H1 (cell line): Measurements from ENCODE around the gene ACRBP. TPM values are rescaled to one million over a fixed set of nuclear protein-coding genes. Genes with fewer than 3 reads are reported as not detected.

Source experiments
- ATF3 ChIP-seq: IDR thresholded peaks from 2 replicates; pipeline ENCODE4 v1.6.1; 2011; ENCODE audit warnings: low read depth, mild to moderate bottlenecking, low read length; ENCODE audit not compliant: insufficient read depth
- CHD2 ChIP-seq: IDR thresholded peaks from 2 replicates; pipeline ENCODE4 v1.6.1; 2012; ENCODE audit warnings: low read length, improper control_type of control experiment
- EP300 ChIP-seq, 2 experiments: IDR thresholded peaks; 1 replicate in 1 of 2; 2 replicates in 1 of 2; pipeline ENCODE4 v1.6.1; 2011 to 2012; ENCODE audit warnings: low read depth in 2 of 2, low read length in 2 of 2, mild to moderate bottlenecking in 2 of 2, borderline replicate concordance in 1 of 2, inconsistent platforms in 1 of 2, moderate library complexity in 1 of 2
- HDAC2 ChIP-seq, 2 experiments: fragments of 300-600 bp in 1 of 2; sonication (generic) in 1 of 2; IDR thresholded peaks; 2 replicates each; pipeline ENCODE4 v1.6.1; 2011 to 2012; ENCODE audit warnings: low read depth in 2 of 2, low read length in 2 of 2, mild to moderate bottlenecking in 2 of 2, moderate library complexity in 2 of 2, borderline replicate concordance in 1 of 2, inconsistent platforms in 1 of 2
- RAD21 ChIP-seq, 2 experiments: IDR thresholded peaks in 1 of 2; conservative IDR thresholded peaks in 1 of 2; 2 replicates each; pipeline ENCODE4 v1.6.1; 2011; ENCODE audit warnings: low read depth in 2 of 2, low read length in 2 of 2, improper control_type of control experiment in 1 of 2, inconsistent platforms in 1 of 2, mild to moderate bottlenecking in 1 of 2, moderate library complexity in 1 of 2
- RXRA ChIP-seq: IDR thresholded peaks from 2 replicates; pipeline ENCODE4 v1.6.1; 2011; ENCODE audit warnings: low read depth, mild to moderate bottlenecking, low read length, moderate library complexity; ENCODE audit not compliant: insufficient read depth
- SP4 ChIP-seq: IDR thresholded peaks from 2 replicates; pipeline ENCODE4 v1.6.1; 2012; ENCODE audit warnings: low read length, inconsistent platforms
- polyA plus RNA-seq, 7 experiments: library from polyadenylated mRNA; depleted of rRNA in 3 of 7; stranded (reverse) in 5 of 7; unstranded in 2 of 7; fragments of >200 nt in 5 of 7; fragments of 200-250 nt in 2 of 7; gene quantifications; 1 replicate in 5 of 7; 2 replicates in 1 of 7; 4 replicates in 1 of 7; pipeline versions ENCODE4 v1.2.1 to v1.2.3, GENCODE V29; 2011 to 2013; ENCODE audit warnings: missing spikeins in 2 of 7, mixed read lengths in 2 of 7
- total RNA-seq: library from RNA; stranded (reverse); fragmentation: NEBNext Ultra II Directional; extraction: Animal tissue kit (Norgen Biotek cat#: 25700); gene quantifications from 2 replicates; pipeline ENCODE4 v1.2.1, GENCODE V29; 2021

The ACRBP gene
- total and polyA plus RNA-seq, 2 of the 8 experiments (the other 6 are each of a cell fraction or from before 2014, with no cell fraction given) = 0.80 to 5.2 TPM

- TF ChIP-seq RAD21 (IDR thresholded peaks at IDR 0.05 in 1 of 2, conservative IDR thresholded peaks at IDR 0.05 in 1 of 2; ENCODE audit: low read depth in 2 of 2, low read length in 2 of 2) = no peak
- TF ChIP-seq HDAC2 (IDR thresholded peaks at IDR 0.05; ENCODE audit: borderline replicate concordance in 1 of 2, low read depth in 2 of 2, low read length in 2 of 2) = no peak
- no peak for TF ChIP-seq RXRA
- TF ChIP-seq CHD2 = no peak
- TF ChIP-seq EP300 (IDR thresholded peaks at IDR 0.05; ENCODE audit: borderline replicate concordance in 1 of 2, low read depth in 2 of 2, low read length in 2 of 2) = no peak
- no peak for TF ChIP-seq ATF3
- no peak for TF ChIP-seq SP4
Measured at GRCh38 chr12:6607751-6608591, 39.3 kb downstream of the ACRBP start (continued).
